ENCODE data around the gene PI4KA. TPM values are rescaled to one million over a fixed set of nuclear protein-coding genes. Genes with fewer than 3 reads are reported as not detected.

The PI4KA gene
- total RNA-seq, 4 donors from 2014 or later, result 44.7 to 136 (median 67.7) TPM

- Histone ChIP-seq H3K36me3 (peaks cover 75% of the 10 kb centered on the region), H3K27me3 (no peaks in the 10 kb centered on the region), H3K4me1 (peaks cover 22% of the 10 kb centered on the region), H3K27ac (no peak overlapping the region), H3K9me3 (no peaks in the 10 kb centered on the region), H3K4me3 (no peak overlapping the region)
- WGBS, result 83% methylated on average over 3 of the region's 3 CpGs
- no peak for DNase-seq (ENCODE audit: low spot score in 2 of 2)
- no peak for TF ChIP-seq POLR2A (IDR thresholded peaks at IDR 0.05)
- no peak for TF ChIP-seq EP300 (IDR thresholded peaks at IDR 0.05)
- TF ChIP-seq, protein P1, sequence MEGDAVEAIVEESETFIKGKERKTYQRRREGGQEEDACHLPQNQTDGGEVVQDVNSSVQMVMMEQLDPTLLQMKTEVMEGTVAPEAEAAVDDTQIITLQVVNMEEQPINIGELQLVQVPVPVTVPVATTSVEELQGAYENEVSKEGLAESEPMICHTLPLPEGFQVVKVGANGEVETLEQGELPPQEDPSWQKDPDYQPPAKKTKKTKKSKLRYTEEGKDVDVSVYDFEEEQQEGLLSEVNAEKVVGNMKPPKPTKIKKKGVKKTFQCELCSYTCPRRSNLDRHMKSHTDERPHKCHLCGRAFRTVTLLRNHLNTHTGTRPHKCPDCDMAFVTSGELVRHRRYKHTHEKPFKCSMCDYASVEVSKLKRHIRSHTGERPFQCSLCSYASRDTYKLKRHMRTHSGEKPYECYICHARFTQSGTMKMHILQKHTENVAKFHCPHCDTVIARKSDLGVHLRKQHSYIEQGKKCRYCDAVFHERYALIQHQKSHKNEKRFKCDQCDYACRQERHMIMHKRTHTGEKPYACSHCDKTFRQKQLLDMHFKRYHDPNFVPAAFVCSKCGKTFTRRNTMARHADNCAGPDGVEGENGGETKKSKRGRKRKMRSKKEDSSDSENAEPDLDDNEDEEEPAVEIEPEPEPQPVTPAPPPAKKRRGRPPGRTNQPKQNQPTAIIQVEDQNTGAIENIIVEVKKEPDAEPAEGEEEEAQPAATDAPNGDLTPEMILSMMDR (IDR thresholded peaks at IDR 0.05), result no peak
- TF ChIP-seq POLR2AphosphoS5 (IDR thresholded peaks at IDR 0.05), result no peak
Measured at GRCh38 chr22:20749453-20749852, 109.2 kb downstream of the PI4KA start.

DNA sequence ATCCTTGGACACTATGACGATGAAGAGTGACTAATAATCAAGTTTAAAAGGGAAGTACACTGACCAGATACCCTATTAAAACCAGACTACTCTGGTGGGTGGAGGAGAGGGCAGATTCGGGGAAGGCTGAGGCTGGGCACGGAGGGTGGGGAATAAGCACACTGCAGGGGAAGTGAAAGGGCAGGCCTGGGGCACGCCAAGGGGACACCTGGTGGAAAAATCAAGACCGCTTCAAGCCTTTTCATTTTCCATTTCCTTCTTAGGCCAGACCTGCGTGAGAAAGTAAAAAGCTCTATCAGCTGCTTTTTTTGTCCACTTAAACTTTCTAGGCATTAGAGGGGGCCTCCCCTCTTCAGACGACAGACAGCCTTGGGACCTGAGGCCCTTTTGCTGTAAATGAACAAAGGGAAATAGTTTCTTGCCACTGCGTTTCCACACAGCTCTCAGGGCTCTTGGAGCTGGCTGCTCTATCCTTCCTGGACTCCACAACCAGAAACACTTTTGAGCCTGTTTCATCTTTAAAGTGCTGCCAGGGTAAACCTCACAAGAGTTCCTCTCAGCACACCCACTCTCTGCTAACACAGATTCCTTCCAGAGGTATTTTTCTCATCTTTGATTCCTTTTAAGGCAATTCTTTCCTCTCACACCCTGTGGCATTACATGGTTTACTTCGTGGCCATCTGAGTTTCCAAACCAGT, 109.7 kb downstream of the PI4KA start:
- Histone ChIP-seq H3K27ac (no peak overlapping the region), H3K36me3 (peaks cover 76% of the 10 kb centered on the region), H3K4me1 (peaks cover 22% of the 10 kb centered on the region), H3K27me3 (no peaks in the 10 kb centered on the region), H3K9me3 (no peaks in the 10 kb centered on the region), H3K4me3 (no peak overlapping the region)
- TF ChIP-seq, protein P1 (IDR thresholded peaks at IDR 0.05), result no peak
- no peak for TF ChIP-seq POLR2AphosphoS5 (IDR thresholded peaks at IDR 0.05)
- no peak for TF ChIP-seq POLR2A (IDR thresholded peaks at IDR 0.05)
- WGBS, result 66% methylated on average over 9 of the region's 9 CpGs
- DNase-seq (ENCODE audit: low spot score in 2 of 2), result no peak

GRCh38 chr22:20748082-20748481, 110.5 kb downstream of the PI4KA start:
- 100% methylated on average over 4 of the region's 7 CpGs for WGBS
- Histone ChIP-seq H3K4me1 (peaks cover 22% of the 10 kb centered on the region), H3K27ac (no peak overlapping the region), H3K27me3 (no peaks in the 10 kb centered on the region), H3K9me3 (no peaks in the 10 kb centered on the region), H3K36me3 (peaks cover 82% of the 10 kb centered on the region), H3K4me3 (no peak overlapping the region)
- TF ChIP-seq EP300 (IDR thresholded peaks at IDR 0.05) (no peak), POLR2A (IDR thresholded peaks at IDR 0.05) (no peak), POLR2AphosphoS5 (IDR thresholded peaks at IDR 0.05) (no peak)
- TF ChIP-seq, protein P1 (IDR thresholded peaks at IDR 0.05), result no peak
- DNase-seq (ENCODE audit: low spot score in 2 of 2), result no peak

GRCh38 chr22:20747223-20747622, 111.4 kb downstream of the PI4KA start:
- Histone ChIP-seq H3K4me3 (no peak overlapping the region), H3K27me3 (no peaks in the 10 kb centered on the region), H3K36me3 (peaks cover 83% of the 10 kb centered on the region), H3K4me1 (peaks cover 22% of the 10 kb centered on the region), H3K9me3 (no peaks in the 10 kb centered on the region), H3K27ac (no peak overlapping the region)
- 93% methylated on average over 10 of the region's 10 CpGs for WGBS
- DNase-seq (ENCODE audit: low spot score in 2 of 2), result no peak
- TF ChIP-seq EP300 (IDR thresholded peaks at IDR 0.05) (no peak), POLR2AphosphoS5 (IDR thresholded peaks at IDR 0.05) (no peak), POLR2A (IDR thresholded peaks at IDR 0.05) (no peak)
- TF ChIP-seq, protein P1 (IDR thresholded peaks at IDR 0.05), result no peak

- H3K36me3 ChIP-seq, result peaks cover 84% of the 10 kb centered on the region
Measured at GRCh38 chr22:20746431-20747189, 112.0 kb downstream of the PI4KA start.

More at GRCh38 chr22:20746431-20747189, 112.0 kb downstream of the PI4KA start:
- WGBS, result 94% methylated on average over 9 of the region's 9 CpGs
- Histone ChIP-seq H3K4me1 (peaks cover 22% of the 10 kb centered on the region), H3K27ac (no peak overlapping the region), H3K27me3 (no peaks in the 10 kb centered on the region), H3K9me3 (no peaks in the 10 kb centered on the region), H3K4me3 (no peak overlapping the region)
- TF ChIP-seq, protein P1 (IDR thresholded peaks at IDR 0.05), result no peak
- TF ChIP-seq POLR2A (IDR thresholded peaks at IDR 0.05), result no peak
- no peak for TF ChIP-seq EP300 (IDR thresholded peaks at IDR 0.05)
- no peak for TF ChIP-seq POLR2AphosphoS5 (IDR thresholded peaks at IDR 0.05)
- DNase-seq (ENCODE audit: low spot score in 2 of 2), result no peak
